Measurements from ENCODE around the gene ZNF581. TPM values are rescaled to one million over a fixed set of nuclear protein-coding genes. Genes with fewer than 3 reads are reported as not detected.

The ZNF581 gene
- total and polyA plus RNA-seq, 9 donors: 11.2 to 40.2 (median 34.0) TPM

GRCh38 chr19:55642153-55643002, 1.1 kb upstream of the ZNF581 start:
- H3K4me1 ChIP-seq (ENCODE audit: insufficient read depth): peaks cover 11% of the 10 kb centered on the region
- TF ChIP-seq CTCF (IDR thresholded peaks at IDR 0.05): no peak
- TF ChIP-seq POLR2A (IDR thresholded peaks at IDR 0.05): no peak
- TF ChIP-seq EP300 (IDR thresholded peaks at IDR 0.05): no peak
- peak overlapping the region; percentile 93 for H3K4me3 ChIP-seq
- H3K27me3 ChIP-seq: no peaks in the 10 kb centered on the region
- no peaks in the 10 kb centered on the region for H3K9me3 ChIP-seq
- intact Hi-C loops (cut with DNase I): no loop called here
- no peaks in the 10 kb centered on the region for H3K36me3 ChIP-seq
- peak overlapping the region; percentile 95 to 96 for H3K27ac ChIP-seq
- DNase-seq: peak in 4 of 5 donors; percentile 39 to 69 (median 65)
- WGBS, 3 donors: 0 to 1% (median 1%) methylated on average over 43 to 65 of the region's 65 CpGs

GRCh38 chr19:55643887-55644176, 383 bp downstream of the ZNF581 start:
- H3K4me1 ChIP-seq (ENCODE audit: insufficient read depth): peaks cover 13% of the 10 kb centered on the region
- peak in 1 of 5 donors; percentile 48 for DNase-seq
- H3K27me3 ChIP-seq: no peaks in the 10 kb centered on the region
- H3K9me3 ChIP-seq: no peaks in the 10 kb centered on the region
- 0 to 1% (median 1%) methylated on average over 15 of the region's 15 CpGs for WGBS, 3 donors
- peak overlapping the region; percentile 93 for H3K4me3 ChIP-seq
- H3K27ac ChIP-seq: peak overlapping the region; percentile 74 to 95
- intact Hi-C loops (cut with DNase I): no loop called here
- TF ChIP-seq CTCF (IDR thresholded peaks at IDR 0.05) (no peak), POLR2A (IDR thresholded peaks at IDR 0.05) (no peak), EP300 (IDR thresholded peaks at IDR 0.05) (no peak)
- no peaks in the 10 kb centered on the region for H3K36me3 ChIP-seq

GRCh38 chr19:55644191-55644833, 863 bp downstream of the ZNF581 start:
- Histone ChIP-seq H3K36me3 (no peaks in the 10 kb centered on the region), H3K4me3 (peak overlapping the region; percentile 93), H3K9me3 (no peaks in the 10 kb centered on the region), H3K27me3 (no peaks in the 10 kb centered on the region), H3K4me1 (ENCODE audit: insufficient read depth) (peaks cover 18% of the 10 kb centered on the region), H3K27ac (peak overlapping the region in 1 of 2 donors; percentile 74)
- WGBS, 3 donors: 38 to 42% (median 41%) methylated on average over 12 of the region's 12 CpGs
- TF ChIP-seq POLR2A (IDR thresholded peaks at IDR 0.05): no peak
- TF ChIP-seq EP300 (IDR thresholded peaks at IDR 0.05): no peak
- no peak for DNase-seq
- intact Hi-C loops (cut with DNase I): no loop called here

- H3K36me3 ChIP-seq: no peaks in the 10 kb centered on the region
- H3K4me1 ChIP-seq (ENCODE audit: insufficient read depth): peaks cover 18% of the 10 kb centered on the region
- H3K9me3 ChIP-seq: no peaks in the 10 kb centered on the region
- TF ChIP-seq CTCF (IDR thresholded peaks at IDR 0.05) (no peak), EP300 (IDR thresholded peaks at IDR 0.05) (no peak), POLR2A (IDR thresholded peaks at IDR 0.05) (no peak)
- H3K4me3 ChIP-seq: no peak overlapping the region
- no peaks in the 10 kb centered on the region for H3K27me3 ChIP-seq
- peak in 2 of 5 donors; percentile 49 to 52 for DNase-seq
- WGBS, 3 donors: 75 to 86% (median 82%) methylated on average over 28 of the region's 28 CpGs
- H3K27ac ChIP-seq: no peak overlapping the region
- intact Hi-C loops (cut with DNase I): no loop called here
Observed at GRCh38 chr19:55644842-55645511, 1.5 kb downstream of the ZNF581 start.

Data from ovary (tissue), 9 donors.